GM12892 (cell line): Measurements from ENCODE around the gene NADSYN1.
A peak's percentile ranks its signal among the peaks of the same experiment; 100 is the strongest.

Source experiments
- DNase-seq: peaks from one replicate; pipeline ENCODE4 v3.0.0; 2011; ENCODE audit not compliant: insufficient read length
- FAIRE-seq: peaks from 2 replicates; lab custom pipeline; 2011; peaks lifted over from hg19 to GRCh38; lab: Jason Lieb, UNC
- POLR2A ChIP-seq: IDR thresholded peaks from 2 replicates; pipeline ENCODE4 v1.6.1; 2011; ENCODE audit warnings: low read depth, low read length, control low read depth
- POLR2AphosphoS5 ChIP-seq: IDR thresholded peaks from 2 replicates; pipeline ENCODE4 v1.6.1; 2011; ENCODE audit warnings: low read depth, low read length, control low read depth
- TAF1 ChIP-seq: IDR thresholded peaks from 2 replicates; pipeline ENCODE4 v1.6.1; 2011; ENCODE audit warnings: low read depth, mild to moderate bottlenecking, control low read depth, low read length, borderline replicate concordance

NADSYN1 gene

GRCh38 chr11:71454470-71455113, 1.6 kb downstream of the NADSYN1 start:
- FAIRE-seq, result peak; percentile 30
- DNase-seq, result no peak
- TF ChIP-seq TAF1, result no peak
- no peak for TF ChIP-seq POLR2AphosphoS5
- no peak for TF ChIP-seq POLR2A

DNA sequence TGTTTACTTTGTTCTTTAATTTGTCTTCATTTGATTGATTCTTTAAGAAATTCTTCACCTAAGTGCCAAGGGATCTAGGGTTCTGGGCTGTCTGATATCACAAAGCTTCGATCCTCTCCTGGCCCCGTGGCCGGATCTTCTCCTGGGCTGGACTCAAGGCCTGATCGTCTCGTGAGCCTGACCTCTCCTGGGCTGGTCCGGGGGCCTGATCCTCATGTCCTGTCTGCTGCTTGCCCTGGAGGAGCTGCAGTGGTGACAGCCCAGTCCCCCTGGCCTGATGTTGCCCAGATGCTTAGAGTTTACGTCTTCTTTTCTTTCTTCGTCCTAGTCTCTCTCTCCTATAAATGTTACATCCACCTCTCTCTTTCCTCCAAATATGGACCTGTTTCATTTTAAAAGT, 3.3 kb downstream of the NADSYN1 start:
- DNase-seq (no peak), FAIRE-seq (no peak)
- no peak for TF ChIP-seq TAF1
- TF ChIP-seq POLR2AphosphoS5, result no peak
- TF ChIP-seq POLR2A, result no peak

DNA sequence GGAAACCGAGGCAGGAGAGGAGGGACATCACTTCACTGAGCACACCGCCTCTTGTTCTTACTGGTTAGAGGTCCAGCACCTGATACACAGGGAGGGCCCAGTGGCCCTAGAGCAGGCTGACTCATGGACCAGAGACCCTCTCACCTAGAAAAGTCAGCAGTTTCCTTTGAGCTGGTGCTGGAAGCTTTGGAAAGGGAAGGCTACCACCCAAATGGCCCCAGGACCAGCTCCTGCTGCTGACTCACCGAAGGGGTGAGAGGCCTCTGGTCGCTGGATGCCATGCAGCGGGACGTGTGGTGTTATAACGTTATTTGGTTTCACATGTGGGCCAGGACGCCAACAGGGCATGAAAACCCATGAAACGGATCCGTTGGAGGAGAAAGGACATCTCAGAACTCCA, 3.8 kb downstream of the NADSYN1 start:
- no peak for TF ChIP-seq TAF1
- no peak for TF ChIP-seq POLR2AphosphoS5
- no peak for TF ChIP-seq POLR2A
- FAIRE-seq (no peak), DNase-seq (no peak)

GRCh38 chr11:71458146-71459070, 5.4 kb downstream of the NADSYN1 start:
- no peak for TF ChIP-seq TAF1
- no peak for TF ChIP-seq POLR2AphosphoS5
- no peak for TF ChIP-seq POLR2A
- DNase-seq, result no peak
- no peak for FAIRE-seq

- TF ChIP-seq POLR2A, result 0 out of 2 replicates have a peak, but pooled peaks have one; percentile 5
- no peak for TF ChIP-seq TAF1
- DNase-seq, result no peak
- no peak for FAIRE-seq
These were observed 6.2 kb downstream of the NADSYN1 start for GRCh38 chr11:71459076-71459766.

DNA sequence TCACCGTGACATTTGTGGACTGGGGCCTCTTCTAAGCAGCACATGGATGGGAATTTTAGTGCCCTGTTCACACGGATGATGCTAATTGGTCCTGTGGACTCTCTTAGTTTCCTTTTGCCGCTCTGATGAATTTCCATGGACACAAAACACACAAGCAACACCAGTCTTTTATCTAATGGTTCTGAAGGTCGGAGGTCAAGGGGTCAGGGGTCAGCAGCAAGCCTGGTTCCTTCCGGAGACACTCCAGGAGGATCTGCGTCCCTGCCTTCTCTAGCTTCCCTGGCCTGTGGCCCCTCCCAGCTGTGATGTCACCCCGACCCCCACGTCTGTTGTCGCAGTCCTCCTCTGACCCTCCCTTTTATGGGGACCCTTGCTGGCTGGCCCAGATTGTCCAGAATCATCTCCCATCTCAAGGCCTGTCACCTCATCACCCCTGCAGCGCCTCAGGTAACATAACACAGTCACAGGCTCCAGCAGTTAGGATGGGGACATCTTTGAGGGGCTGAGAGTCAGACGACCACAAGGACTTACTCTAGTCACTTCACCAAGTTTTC, 6.8 kb downstream of the NADSYN1 start:
- no peak for FAIRE-seq
- TF ChIP-seq POLR2A (no peak), TAF1 (no peak), POLR2AphosphoS5 (no peak)
- DNase-seq, result no peak

- TF ChIP-seq POLR2AphosphoS5 (no peak), TAF1 (no peak), POLR2A (no peak)
- DNase-seq (no peak), FAIRE-seq (no peak)
These were observed 8.7 kb downstream of the NADSYN1 start for GRCh38 chr11:71461696-71462095.

DNA sequence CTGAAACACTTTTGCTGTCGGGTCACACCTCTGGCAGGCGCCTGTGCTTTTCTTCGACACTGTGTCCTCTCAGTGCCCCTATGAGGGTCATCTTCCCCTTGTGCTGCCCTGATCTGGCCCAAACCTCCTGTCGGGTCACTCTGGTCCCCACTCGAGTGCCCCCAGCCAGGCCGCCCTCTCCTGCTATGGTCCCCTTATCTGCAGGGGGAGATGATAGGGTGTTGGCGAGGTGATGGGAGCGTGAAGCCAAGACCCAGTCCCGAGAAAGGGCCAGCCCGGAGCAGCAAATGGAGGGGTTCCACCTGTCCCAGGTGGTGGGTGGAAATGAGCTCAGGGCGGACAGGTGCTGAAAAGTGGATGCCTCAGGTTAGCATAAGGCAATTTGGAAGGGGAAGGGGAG, 9.7 kb downstream of the NADSYN1 start:
- FAIRE-seq (no peak), DNase-seq (no peak)
- no peak for TF ChIP-seq POLR2AphosphoS5
- no peak for TF ChIP-seq POLR2A
- no peak for TF ChIP-seq TAF1

- DNase-seq, result no peak
- no peak for TF ChIP-seq POLR2A
- TF ChIP-seq TAF1, result no peak
- TF ChIP-seq POLR2AphosphoS5, result no peak
- FAIRE-seq, result no peak
These were observed 10.6 kb downstream of the NADSYN1 start for GRCh38 chr11:71463331-71464211.

DNA sequence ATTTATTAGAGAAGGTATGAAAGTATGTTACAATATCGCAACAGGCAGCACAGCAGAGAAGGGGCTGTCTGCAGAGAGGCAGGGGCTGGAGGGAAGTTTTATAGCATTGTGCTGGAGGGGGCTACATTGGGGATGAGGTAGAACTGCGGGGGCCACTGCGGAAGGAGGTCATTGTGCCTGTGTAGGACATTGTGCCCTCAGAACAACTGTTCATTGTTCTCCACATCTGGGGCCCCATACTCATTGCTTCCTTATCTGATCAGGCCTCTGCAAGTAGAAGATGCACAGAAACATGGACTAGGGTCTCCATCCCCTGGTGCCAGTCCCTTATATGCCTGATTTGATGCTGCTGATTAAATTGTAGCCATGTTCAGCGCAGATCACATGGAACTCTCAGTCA, 12.1 kb downstream of the NADSYN1 start:
- TF ChIP-seq POLR2A (no peak), TAF1 (no peak), POLR2AphosphoS5 (no peak)
- FAIRE-seq, result peak; percentile 76
- DNase-seq, result no peak
